GM20000 (cell line): ENCODE data around the gene FARSB.

ENCODE experiments used
- DNase-seq: peaks from one replicate; pipeline ENCODE4 v3.0.0; 2012; ENCODE audit warnings: low spot score
- TF ChIP-seq, protein P1 (sequence below): IDR thresholded peaks from 2 replicates; pipeline ENCODE4 v1.5.1; 2012; ENCODE audit warnings: mild to moderate bottlenecking, control low read depth; ENCODE audit errors: extremely low read depth, missing control alignments

The FARSB gene

GRCh38 chr2:222656526-222657446, 894 bp upstream of the FARSB start:
- DNase-seq: no peak
- TF ChIP-seq, protein P1, sequence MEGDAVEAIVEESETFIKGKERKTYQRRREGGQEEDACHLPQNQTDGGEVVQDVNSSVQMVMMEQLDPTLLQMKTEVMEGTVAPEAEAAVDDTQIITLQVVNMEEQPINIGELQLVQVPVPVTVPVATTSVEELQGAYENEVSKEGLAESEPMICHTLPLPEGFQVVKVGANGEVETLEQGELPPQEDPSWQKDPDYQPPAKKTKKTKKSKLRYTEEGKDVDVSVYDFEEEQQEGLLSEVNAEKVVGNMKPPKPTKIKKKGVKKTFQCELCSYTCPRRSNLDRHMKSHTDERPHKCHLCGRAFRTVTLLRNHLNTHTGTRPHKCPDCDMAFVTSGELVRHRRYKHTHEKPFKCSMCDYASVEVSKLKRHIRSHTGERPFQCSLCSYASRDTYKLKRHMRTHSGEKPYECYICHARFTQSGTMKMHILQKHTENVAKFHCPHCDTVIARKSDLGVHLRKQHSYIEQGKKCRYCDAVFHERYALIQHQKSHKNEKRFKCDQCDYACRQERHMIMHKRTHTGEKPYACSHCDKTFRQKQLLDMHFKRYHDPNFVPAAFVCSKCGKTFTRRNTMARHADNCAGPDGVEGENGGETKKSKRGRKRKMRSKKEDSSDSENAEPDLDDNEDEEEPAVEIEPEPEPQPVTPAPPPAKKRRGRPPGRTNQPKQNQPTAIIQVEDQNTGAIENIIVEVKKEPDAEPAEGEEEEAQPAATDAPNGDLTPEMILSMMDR: no peak

DNA sequence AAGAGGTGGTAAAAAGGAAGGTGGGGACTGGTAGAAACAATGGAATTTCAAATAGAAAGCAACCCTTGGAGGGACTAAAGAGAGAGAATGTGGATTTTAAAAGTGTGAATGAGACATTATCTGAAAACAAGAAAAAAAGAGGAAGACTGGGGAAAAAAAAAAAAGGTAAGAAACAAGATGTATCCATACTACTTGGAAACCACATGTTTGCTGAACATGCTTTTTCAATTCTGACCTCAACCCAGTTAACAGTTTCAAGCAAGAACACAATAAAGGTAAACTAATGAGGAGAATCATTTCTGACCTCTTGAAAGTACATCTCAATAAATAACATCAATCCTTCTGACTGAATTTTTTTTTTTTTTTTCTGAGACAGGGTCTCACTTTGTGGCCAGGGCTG, 2.6 kb downstream of the FARSB start:
- no peak for DNase-seq
- TF ChIP-seq, protein P1: no peak

GRCh38 chr2:222652491-222653255, 3.2 kb downstream of the FARSB start:
- TF ChIP-seq, protein P1: no peak
- no peak for DNase-seq

- TF ChIP-seq, protein P1: no peak
- DNase-seq: no peak
Observed at GRCh38 chr2:222651718-222652418, 4.0 kb downstream of the FARSB start.

DNA sequence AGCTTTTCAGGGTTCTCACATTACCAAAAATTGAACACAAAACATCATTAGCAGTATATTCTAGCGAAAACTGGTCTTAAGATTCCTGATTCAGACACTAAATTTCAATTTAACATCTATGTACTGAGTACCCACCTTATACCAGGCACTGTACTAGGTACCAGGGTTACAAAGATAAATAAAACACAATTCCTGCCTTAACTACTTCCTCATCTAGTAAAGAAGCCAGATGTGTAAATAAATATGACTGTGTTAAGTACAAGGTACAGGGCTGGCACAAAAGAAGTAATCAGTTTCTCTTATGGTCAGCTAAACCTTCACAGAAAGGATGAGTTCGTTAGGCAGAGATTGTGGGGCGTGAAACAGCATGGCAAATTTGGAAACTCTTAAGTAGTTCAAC, 6.1 kb downstream of the FARSB start:
- TF ChIP-seq, protein P1: no peak
- DNase-seq: no peak

DNA sequence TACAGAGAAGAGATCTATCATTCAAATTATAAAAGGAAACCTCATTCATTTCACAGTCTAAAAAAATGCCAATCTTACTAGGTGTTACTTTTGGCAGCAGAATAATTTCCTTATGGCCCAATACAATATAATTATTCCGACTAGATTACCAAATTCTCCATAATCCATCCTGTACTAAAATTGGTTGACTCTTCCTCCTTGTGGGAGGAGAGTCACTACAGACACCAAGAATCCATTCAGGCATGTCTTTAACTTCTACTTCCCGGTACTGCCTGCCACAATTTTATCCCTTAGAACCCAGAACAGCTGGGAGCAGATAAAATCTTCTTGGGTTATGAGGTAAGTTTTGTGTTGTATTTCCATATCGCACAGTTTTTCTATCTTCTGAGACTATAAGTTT, 9.9 kb downstream of the FARSB start:
- no peak for DNase-seq
- TF ChIP-seq, protein P1: no peak

- TF ChIP-seq, protein P1: no peak
- no peak for DNase-seq
Observed at GRCh38 chr2:222643134-222643533, 12.8 kb downstream of the FARSB start.
